SK-N-SH treated with all-trans-retinoic acid at 6 μM for 48 hours (cell line): ENCODE results near the gene ENTPD1.

Experiments used
- CSDC2 ChIP-seq: fragments of 250-450 bp; sonication (Bioruptor Pico); IDR thresholded peaks from 2 replicates; pipeline ENCODE4 v1.5.0; 2020; ENCODE audit warnings: mild to moderate bottlenecking, moderate library complexity
- CSRNP3 ChIP-seq: fragments of 250-450 bp; sonication (Bioruptor Pico); IDR thresholded peaks from 2 replicates; pipeline ENCODE4 v1.5.1; 2021; ENCODE audit warnings: mild to moderate bottlenecking, moderate library complexity
- ISL1 ChIP-seq: fragments of 250-450 bp; sonication (Bioruptor Pico); IDR thresholded peaks from 2 replicates; pipeline ENCODE4 v2.1.2; 2022; ENCODE audit warnings: mild to moderate bottlenecking, moderate library complexity
- PPARA ChIP-seq: fragments of 250-450 bp; sonication (Bioruptor Pico); IDR thresholded peaks from 2 replicates; pipeline ENCODE4 v1.5.0; 2020; ENCODE audit warnings: mild to moderate bottlenecking, borderline replicate concordance
- RARB ChIP-seq: fragments of 250-450 bp; sonication (Bioruptor Pico); IDR thresholded peaks from 2 replicates; pipeline ENCODE4 v1.8.0; 2021; ENCODE audit warnings: mild to moderate bottlenecking, moderate library complexity
- ZC3H10 ChIP-seq: fragments of 250-450 bp; sonication (Bioruptor Pico); IDR thresholded peaks from 2 replicates; pipeline ENCODE4 v1.5.1; 2021; ENCODE audit warnings: mild to moderate bottlenecking, moderate library complexity
- ZFP3 ChIP-seq: fragments of 250-450 bp; sonication (Bioruptor Pico); IDR thresholded peaks from 2 replicates; pipeline ENCODE4 v1.5.0; 2020; ENCODE audit warnings: mild to moderate bottlenecking, moderate library complexity
- ZFP30 ChIP-seq: fragments of 450-650 bp; formaldehyde crosslinking; IDR thresholded peaks from 2 replicates; pipeline ENCODE4 v1.5.0; 2022; ENCODE audit warnings: mild to moderate bottlenecking, moderate library complexity
- ZNF565 ChIP-seq: fragments of 450-650 bp; formaldehyde crosslinking; conservative IDR thresholded peaks from 2 replicates; pipeline ENCODE4 v1.5.0; 2020; ENCODE audit warnings: low read depth, mild to moderate bottlenecking, moderate library complexity
- ZNF70 ChIP-seq: fragments of 450-650 bp; formaldehyde crosslinking; IDR thresholded peaks from 2 replicates; pipeline ENCODE4 v1.5.0; 2020; ENCODE audit warnings: mild to moderate bottlenecking, moderate library complexity
- TF ChIP-seq, protein P1 (sequence below): fragments of 250-450 bp; sonication (Bioruptor Pico); IDR thresholded peaks from 2 replicates; pipeline ENCODE4 v1.8.0; 2020; ENCODE audit warnings: mild to moderate bottlenecking, moderate library complexity, borderline replicate concordance
- TF ChIP-seq, protein P2 (sequence below): fragments of 250-450 bp; sonication (Bioruptor Pico); IDR thresholded peaks from 2 replicates; pipeline ENCODE4 v1.5.1; 2020; ENCODE audit warnings: low read depth, mild to moderate bottlenecking, moderate library complexity

- TF ChIP-seq ISL1 (CRISPR knock-in tag) (no peak), CSRNP3 (CRISPR knock-in tag) (no peak), ZNF565 (CRISPR knock-in tag) (no peak), CSDC2 (CRISPR knock-in tag) (no peak), ZFP30 (CRISPR knock-in tag) (no peak), ZFP3 (no peak), ZNF70 (CRISPR knock-in tag) (no peak), RARB (CRISPR knock-in tag) (no peak), PPARA (CRISPR knock-in tag) (no peak), ZC3H10 (CRISPR knock-in tag) (no peak)
- TF ChIP-seq, protein P1, sequence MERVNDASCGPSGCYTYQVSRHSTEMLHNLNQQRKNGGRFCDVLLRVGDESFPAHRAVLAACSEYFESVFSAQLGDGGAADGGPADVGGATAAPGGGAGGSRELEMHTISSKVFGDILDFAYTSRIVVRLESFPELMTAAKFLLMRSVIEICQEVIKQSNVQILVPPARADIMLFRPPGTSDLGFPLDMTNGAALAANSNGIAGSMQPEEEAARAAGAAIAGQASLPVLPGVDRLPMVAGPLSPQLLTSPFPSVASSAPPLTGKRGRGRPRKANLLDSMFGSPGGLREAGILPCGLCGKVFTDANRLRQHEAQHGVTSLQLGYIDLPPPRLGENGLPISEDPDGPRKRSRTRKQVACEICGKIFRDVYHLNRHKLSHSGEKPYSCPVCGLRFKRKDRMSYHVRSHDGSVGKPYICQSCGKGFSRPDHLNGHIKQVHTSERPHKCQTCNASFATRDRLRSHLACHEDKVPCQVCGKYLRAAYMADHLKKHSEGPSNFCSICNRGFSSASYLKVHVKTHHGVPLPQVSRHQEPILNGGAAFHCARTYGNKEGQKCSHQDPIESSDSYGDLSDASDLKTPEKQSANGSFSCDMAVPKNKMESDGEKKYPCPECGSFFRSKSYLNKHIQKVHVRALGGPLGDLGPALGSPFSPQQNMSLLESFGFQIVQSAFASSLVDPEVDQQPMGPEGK: no peak
- TF ChIP-seq, protein P2, sequence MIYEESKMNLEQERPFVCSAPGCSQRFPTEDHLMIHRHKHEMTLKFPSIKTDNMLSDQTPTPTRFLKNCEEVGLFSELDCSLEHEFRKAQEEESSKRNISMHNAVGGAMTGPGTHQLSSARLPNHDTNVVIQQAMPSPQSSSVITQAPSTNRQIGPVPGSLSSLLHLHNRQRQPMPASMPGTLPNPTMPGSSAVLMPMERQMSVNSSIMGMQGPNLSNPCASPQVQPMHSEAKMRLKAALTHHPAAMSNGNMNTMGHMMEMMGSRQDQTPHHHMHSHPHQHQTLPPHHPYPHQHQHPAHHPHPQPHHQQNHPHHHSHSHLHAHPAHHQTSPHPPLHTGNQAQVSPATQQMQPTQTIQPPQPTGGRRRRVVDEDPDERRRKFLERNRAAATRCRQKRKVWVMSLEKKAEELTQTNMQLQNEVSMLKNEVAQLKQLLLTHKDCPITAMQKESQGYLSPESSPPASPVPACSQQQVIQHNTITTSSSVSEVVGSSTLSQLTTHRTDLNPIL (CRISPR knock-in tag): no peak
These were observed 89.4 kb downstream of the ENTPD1 start for GRCh38 chr10:95845411-95845810.
